Kidney (tissue), 14 donors: Measurements from ENCODE around the gene UBXN7. TPM values are rescaled to one million over a fixed set of nuclear protein-coding genes. Genes with fewer than 3 reads are reported as not detected.

Source experiments
- DNase-seq, 5 donors: peaks; one replicate each; pipeline ENCODE4 v3.0.0-alpha.2; 2013 to 2020
- FAIRE-seq: peaks from 2 replicates; lab custom pipeline; 2012; peaks lifted over from hg19 to GRCh38; lab: Jason Lieb, UNC
- H3K27ac ChIP-seq, 2 donors: one replicate each; pipeline ENCODE4 v1.7.0; 2013; ENCODE audit warnings: low read depth in 2 of 2, low read length in 2 of 2, inconsistent platforms in 1 of 2
- H3K27me3 ChIP-seq: one replicate; pipeline ENCODE4 v1.7.1; 2013; ENCODE audit warnings: low read length, inconsistent platforms; ENCODE audit not compliant: control insufficient read depth, insufficient read depth
- H3K36me3 ChIP-seq, 3 donors: one replicate each; pipeline versions ENCODE4 v1.7.0 to v1.7.1; 2013; ENCODE audit warnings: low read length in 3 of 3, control low read depth in 1 of 3, inconsistent platforms in 1 of 3; ENCODE audit not compliant: insufficient read depth in 3 of 3, control insufficient read depth in 2 of 3
- H3K4me1 ChIP-seq, 3 donors: one replicate each; pipeline versions ENCODE4 v1.7.0 to v1.7.1; 2013; ENCODE audit warnings: low read length in 3 of 3, inconsistent platforms in 1 of 3, low read depth in 1 of 3; ENCODE audit not compliant: control insufficient read depth in 2 of 3, insufficient read depth in 2 of 3
- H3K4me3 ChIP-seq, 3 donors: one replicate each; pipeline versions ENCODE4 v1.7.0 to v1.8.1; 2013; ENCODE audit warnings: low read length in 3 of 3, control low read depth in 1 of 3, inconsistent platforms in 1 of 3
- H3K9ac ChIP-seq, 3 donors: one replicate each; pipeline versions ENCODE4 v1.7.0 to v1.7.1; 2013; ENCODE audit warnings: low read length in 3 of 3, control low read depth in 1 of 3, inconsistent platforms in 1 of 3
- H3K9me3 ChIP-seq, 3 donors: one replicate each; pipeline versions ENCODE4 v1.7.0 to v1.7.1; 2013; ENCODE audit warnings: low read length in 3 of 3, control low read depth in 1 of 3, inconsistent platforms in 1 of 3; ENCODE audit not compliant: control insufficient read depth in 2 of 3, insufficient read depth in 1 of 3
- intact Hi-C: fragments of 100-400 bp; cut with DNase I; formaldehyde crosslinking; loops from one replicate; pipeline ENCODE4 v1.11.1; 2022
- polyA plus RNA-seq: library from polyadenylated mRNA; stranded (reverse); fragments of 350-450 nt; fragmentation: Illumina TruSeq; extraction: RNeasy Lipid Tissue Mini Kit (QIAGEN cat#74804); gene quantifications from one replicate; pipeline ENCODE4 v1.2.3, GENCODE V29; 2014; ENCODE audit warnings: low read depth, low replicate concordance; ENCODE audit not compliant: insufficient read depth
- total RNA-seq: library from RNA; stranded (reverse); fragmentation: NEBNext Ultra II Directional; extraction: Animal tissue kit (Norgen Biotek cat#: 25700); gene quantifications from one replicate; pipeline ENCODE4 v1.2.1, GENCODE V29; 2021
- TF ChIP-seq, protein P1 (sequence below): IDR thresholded peaks from 3 replicates; pipeline ENCODE4 v1.5.1; 2012; ENCODE audit warnings: mild to moderate bottlenecking, moderate library complexity, borderline replicate concordance; ENCODE audit not compliant: insufficient read depth; ENCODE audit errors: extremely low read depth
- donor health status: control.
- donor health status: control.
- donor health status: control.
- donor health status: control.
- donor health status: control.
- donor health status: DM: yes; HTN: yes; CAD: no.
- donor health status: Normal renal cell carcinoma (clear cell type).

The UBXN7 gene
- total and polyA plus RNA-seq, 2 donors from 2014 or later: 2.8 to 46.9 TPM

DNA sequence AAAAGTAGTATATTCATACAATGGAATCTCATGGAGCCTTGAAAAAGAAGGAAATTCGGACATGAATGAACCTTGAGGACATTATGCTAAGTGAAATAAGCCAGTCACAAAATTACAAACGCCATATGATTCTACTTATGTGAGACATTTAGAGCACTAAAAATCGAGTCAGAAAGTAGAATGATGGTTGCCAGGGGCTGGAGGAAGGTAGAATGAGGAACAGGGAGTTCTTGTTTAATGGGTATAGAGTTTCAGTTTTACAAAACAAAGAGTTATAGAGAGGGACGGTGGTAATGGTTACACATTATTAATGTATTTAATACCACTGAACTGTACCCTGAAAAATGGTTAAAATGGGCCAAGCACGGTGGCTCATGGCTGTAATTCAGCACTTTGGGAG lies 19.5 kb downstream of the UBXN7 start:
- DNase-seq (no peak), FAIRE-seq (no peak)
- Histone ChIP-seq H3K4me1 (no peaks in the 10 kb centered on the region), H3K4me3 (no peak overlapping the region), H3K9me3 (peaks cover 0 to 2% (median 0%) of the 10 kb centered on the region in 3 donors), H3K36me3 (no peaks in the 10 kb centered on the region), H3K27ac (no peak overlapping the region), H3K9ac (no peak overlapping the region), H3K27me3 (no peaks in the 10 kb centered on the region)
- TF ChIP-seq, protein P1, sequence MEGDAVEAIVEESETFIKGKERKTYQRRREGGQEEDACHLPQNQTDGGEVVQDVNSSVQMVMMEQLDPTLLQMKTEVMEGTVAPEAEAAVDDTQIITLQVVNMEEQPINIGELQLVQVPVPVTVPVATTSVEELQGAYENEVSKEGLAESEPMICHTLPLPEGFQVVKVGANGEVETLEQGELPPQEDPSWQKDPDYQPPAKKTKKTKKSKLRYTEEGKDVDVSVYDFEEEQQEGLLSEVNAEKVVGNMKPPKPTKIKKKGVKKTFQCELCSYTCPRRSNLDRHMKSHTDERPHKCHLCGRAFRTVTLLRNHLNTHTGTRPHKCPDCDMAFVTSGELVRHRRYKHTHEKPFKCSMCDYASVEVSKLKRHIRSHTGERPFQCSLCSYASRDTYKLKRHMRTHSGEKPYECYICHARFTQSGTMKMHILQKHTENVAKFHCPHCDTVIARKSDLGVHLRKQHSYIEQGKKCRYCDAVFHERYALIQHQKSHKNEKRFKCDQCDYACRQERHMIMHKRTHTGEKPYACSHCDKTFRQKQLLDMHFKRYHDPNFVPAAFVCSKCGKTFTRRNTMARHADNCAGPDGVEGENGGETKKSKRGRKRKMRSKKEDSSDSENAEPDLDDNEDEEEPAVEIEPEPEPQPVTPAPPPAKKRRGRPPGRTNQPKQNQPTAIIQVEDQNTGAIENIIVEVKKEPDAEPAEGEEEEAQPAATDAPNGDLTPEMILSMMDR: no peak
- intact Hi-C loops: no loop called here

DNA sequence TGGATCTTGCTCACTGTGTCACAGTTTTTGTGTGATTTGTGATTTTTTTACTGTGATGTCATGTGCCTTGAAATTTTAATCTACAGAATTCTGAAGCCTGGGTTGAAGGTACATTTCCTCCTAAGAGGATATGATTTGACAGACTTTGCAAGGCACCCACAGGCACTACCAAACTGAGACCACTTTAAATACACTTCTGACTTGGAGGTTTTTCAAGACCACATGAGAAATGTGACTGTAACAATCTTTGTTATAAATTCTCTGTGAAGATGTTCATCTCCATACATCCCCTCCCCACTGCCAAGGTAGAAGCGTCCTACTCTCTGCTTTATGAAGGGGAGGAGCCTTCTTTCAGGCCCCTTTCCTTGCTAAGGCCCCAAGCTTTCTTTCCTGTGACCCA lies 22.8 kb downstream of the UBXN7 start:
- Histone ChIP-seq H3K27me3 (no peaks in the 10 kb centered on the region), H3K9me3 (peaks cover 0 to 2% (median 0%) of the 10 kb centered on the region in 3 donors), H3K9ac (no peak overlapping the region), H3K36me3 (peaks cover 0 to 5% (median 0%) of the 10 kb centered on the region in 3 donors), H3K27ac (no peak overlapping the region), H3K4me3 (no peak overlapping the region), H3K4me1 (no peaks in the 10 kb centered on the region)
- FAIRE-seq (no peak), DNase-seq (no peak)
- intact Hi-C loops: no loop called here
- TF ChIP-seq, protein P1: no peak

DNA sequence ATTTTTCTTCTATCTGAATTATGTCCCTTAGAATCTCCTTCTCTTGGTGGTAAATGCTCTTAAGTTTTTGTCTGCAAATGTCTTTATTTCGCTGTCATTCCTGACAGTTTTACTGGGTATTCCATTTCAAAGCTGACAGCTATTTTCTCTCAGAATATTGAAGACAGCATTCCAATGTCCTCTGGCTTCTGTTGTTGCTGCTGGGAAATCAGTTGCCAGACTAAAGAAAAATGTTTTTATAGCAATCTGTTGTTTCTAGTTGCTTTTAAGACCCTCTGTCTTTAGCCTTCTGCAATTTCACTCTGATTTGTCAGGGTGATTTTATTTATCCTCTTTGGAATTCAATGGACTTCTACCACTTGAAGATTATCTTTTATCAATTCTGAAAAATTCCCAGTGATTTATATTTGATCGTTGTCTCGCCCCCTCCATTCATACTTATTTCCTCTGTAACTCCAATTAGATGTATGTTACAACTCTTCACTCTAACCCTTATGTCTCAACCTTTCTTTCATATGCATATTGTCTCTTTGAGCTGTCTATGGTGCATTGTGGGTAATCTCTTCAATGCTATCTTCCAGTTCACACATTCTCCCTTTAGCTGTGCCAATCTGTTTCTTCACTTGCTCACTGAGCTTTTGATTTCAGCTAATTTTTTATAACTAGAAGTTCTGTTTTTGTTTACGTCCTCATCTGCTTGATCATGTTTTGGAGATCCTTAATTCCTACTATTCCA lies 23.5 kb downstream of the UBXN7 start:
- intact Hi-C loops: no loop called here
- Histone ChIP-seq H3K27ac (no peak overlapping the region), H3K36me3 (peaks cover 0 to 5% (median 0%) of the 10 kb centered on the region in 3 donors), H3K4me1 (no peaks in the 10 kb centered on the region), H3K9me3 (peaks cover 0 to 2% (median 0%) of the 10 kb centered on the region in 3 donors), H3K4me3 (no peak overlapping the region), H3K9ac (no peak overlapping the region), H3K27me3 (no peaks in the 10 kb centered on the region)
- DNase-seq: no peak
- TF ChIP-seq, protein P1: no peak
- FAIRE-seq: no peak
